Measurements from ENCODE around the gene IQGAP3.

Gene IQGAP3

DNA sequence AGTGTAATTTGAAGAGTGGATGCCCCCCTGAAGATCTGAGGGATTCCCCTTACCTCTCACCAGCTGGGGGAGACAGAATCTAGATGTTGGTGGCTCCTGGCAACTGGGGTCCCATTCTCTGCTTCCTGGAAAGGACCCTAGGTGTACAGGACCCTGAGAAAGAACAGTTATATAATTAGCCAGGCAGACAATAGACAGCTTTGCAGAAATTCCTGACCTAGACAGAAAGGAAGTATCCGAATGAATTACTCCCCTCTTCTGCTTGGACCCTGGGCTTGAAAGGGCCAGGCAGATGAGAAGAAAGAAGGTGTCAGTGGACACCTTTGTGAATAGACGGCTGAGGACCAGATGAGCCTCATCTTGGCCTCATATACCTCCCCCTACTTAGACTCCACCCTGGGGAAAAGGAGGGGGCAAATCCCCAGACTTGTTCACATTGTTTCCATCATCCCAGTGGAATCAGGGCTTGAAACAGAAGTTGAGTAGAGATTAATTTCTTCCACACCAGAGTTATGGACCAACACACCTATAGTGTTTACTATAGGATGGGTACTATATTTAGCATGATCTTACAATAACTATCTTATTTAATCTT, 1.8 kb upstream of the IQGAP3 start:
- DNase-seq (ENCODE audit: low spot score) = no peak
- TF ChIP-seq, protein P1, sequence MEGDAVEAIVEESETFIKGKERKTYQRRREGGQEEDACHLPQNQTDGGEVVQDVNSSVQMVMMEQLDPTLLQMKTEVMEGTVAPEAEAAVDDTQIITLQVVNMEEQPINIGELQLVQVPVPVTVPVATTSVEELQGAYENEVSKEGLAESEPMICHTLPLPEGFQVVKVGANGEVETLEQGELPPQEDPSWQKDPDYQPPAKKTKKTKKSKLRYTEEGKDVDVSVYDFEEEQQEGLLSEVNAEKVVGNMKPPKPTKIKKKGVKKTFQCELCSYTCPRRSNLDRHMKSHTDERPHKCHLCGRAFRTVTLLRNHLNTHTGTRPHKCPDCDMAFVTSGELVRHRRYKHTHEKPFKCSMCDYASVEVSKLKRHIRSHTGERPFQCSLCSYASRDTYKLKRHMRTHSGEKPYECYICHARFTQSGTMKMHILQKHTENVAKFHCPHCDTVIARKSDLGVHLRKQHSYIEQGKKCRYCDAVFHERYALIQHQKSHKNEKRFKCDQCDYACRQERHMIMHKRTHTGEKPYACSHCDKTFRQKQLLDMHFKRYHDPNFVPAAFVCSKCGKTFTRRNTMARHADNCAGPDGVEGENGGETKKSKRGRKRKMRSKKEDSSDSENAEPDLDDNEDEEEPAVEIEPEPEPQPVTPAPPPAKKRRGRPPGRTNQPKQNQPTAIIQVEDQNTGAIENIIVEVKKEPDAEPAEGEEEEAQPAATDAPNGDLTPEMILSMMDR (IDR thresholded peaks at IDR 0.05; ENCODE audit: extremely low read depth, insufficient read depth, missing control alignments) = no peak
- in situ Hi-C loops (cut with MboI; ENCODE audit: low pct_unique_long_range_greater_than_20kb, low sequenced_read_pairs, unreplicated experiment) = no loop called here

DNA sequence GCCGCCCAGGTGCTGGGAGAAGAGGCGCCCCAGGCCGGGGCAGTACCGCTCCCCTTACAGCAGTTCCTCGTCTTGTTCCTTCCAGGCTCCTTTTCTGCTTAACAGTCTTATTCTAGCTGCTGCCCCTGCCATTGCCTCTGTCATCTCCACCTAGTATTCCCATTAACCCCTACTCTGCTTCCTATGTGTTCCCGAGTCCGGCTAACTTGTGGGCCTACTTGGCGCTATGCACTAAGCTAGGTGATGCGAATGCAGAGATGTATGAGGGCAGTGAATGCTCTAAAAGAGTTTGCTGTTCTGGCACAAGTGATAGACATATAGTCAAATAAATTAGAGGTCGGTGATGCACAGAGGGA, 276 bp upstream of the IQGAP3 start:
- in situ Hi-C loops (cut with MboI; ENCODE audit: low pct_unique_long_range_greater_than_20kb, low sequenced_read_pairs, unreplicated experiment) = no loop called here
- TF ChIP-seq, protein P1 (IDR thresholded peaks at IDR 0.05; ENCODE audit: extremely low read depth, insufficient read depth, missing control alignments) = no peak
- no peak for DNase-seq (ENCODE audit: low spot score)

DNA sequence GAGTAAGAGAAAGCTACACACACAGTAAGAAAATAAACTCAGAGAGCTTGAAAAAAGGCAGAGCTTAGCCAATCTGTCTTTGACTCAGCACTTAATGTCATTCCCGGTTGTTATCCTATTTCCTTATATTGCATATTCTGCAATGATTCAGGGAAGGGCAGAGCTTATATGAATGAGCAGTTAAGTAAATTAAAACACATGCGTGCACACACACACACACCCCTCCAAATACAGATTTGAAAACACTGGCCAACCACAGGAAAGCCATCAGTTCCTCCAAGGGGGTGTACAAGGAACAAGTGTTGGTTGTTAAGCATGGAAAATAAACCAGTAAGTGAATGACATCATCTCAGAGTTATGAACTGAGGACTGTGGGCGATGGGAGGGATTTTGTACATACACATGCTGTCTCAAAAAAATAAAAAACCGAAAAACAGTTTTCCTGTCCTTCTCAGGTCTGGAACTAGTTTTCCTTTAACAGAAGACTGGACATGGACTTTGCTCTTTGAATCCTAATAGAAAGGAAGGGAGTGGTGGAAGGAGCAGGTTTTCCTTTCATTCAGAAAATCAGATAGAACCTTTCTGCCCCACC, 1.0 kb downstream of the IQGAP3 start:
- DNase-seq (ENCODE audit: low spot score) = no peak
- in situ Hi-C loops (cut with MboI; ENCODE audit: low pct_unique_long_range_greater_than_20kb, low sequenced_read_pairs, unreplicated experiment) = no loop called here

DNA sequence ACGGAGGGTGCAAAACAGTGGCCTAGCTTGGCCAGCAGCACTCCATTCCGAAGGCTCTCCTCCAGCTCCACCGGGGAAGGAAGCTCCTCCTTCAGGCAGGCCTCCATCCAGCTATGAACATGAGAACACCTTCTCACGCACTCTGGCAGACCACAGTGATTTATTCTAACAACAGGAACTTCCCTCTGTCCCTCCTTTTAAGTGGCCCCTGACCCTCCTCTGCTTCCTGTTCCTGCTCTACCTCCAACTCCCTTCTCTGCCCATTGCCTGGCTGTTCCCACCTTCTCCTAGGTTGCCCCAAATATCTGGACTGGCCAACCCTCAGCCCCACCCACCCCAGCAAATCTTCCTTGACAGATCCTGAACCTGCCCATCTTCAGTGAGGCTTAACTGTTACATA, 5.9 kb downstream of the IQGAP3 start:
- no peak for DNase-seq (ENCODE audit: low spot score)
- in situ Hi-C loops (cut with MboI; ENCODE audit: low pct_unique_long_range_greater_than_20kb, low sequenced_read_pairs, unreplicated experiment) = no loop called here
- TF ChIP-seq, protein P1 (IDR thresholded peaks at IDR 0.05; ENCODE audit: extremely low read depth, insufficient read depth, missing control alignments) = no peak

More for the DNA sequence above, 1.0 kb downstream of the IQGAP3 start:
- TF ChIP-seq, protein P1 (IDR thresholded peaks at IDR 0.05; ENCODE audit: extremely low read depth, insufficient read depth, missing control alignments) = no peak

DNA sequence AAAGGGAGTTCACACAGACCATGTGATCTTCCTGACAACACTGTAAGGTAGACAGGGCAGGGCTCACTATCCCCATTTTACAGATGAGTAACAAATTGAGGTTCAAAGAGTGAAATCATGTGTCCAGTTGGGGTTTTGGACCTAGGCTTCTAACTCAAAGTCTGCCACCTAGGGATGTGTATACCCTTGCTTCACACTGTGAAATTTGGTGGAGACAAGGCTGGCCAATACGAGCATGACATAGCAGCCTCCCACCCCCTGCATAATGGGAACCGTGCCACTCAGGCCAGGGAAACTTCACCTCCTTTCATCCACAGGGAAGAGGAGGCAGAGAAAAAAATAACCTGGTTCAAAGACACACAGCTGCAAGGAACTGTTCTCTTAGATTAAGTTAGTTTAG, 6.8 kb downstream of the IQGAP3 start:
- TF ChIP-seq, protein P1 (IDR thresholded peaks at IDR 0.05; ENCODE audit: extremely low read depth, insufficient read depth, missing control alignments) = no peak
- no peak for DNase-seq (ENCODE audit: low spot score)
- in situ Hi-C loops (cut with MboI; ENCODE audit: low pct_unique_long_range_greater_than_20kb, low sequenced_read_pairs, unreplicated experiment) = no loop called here

DNA sequence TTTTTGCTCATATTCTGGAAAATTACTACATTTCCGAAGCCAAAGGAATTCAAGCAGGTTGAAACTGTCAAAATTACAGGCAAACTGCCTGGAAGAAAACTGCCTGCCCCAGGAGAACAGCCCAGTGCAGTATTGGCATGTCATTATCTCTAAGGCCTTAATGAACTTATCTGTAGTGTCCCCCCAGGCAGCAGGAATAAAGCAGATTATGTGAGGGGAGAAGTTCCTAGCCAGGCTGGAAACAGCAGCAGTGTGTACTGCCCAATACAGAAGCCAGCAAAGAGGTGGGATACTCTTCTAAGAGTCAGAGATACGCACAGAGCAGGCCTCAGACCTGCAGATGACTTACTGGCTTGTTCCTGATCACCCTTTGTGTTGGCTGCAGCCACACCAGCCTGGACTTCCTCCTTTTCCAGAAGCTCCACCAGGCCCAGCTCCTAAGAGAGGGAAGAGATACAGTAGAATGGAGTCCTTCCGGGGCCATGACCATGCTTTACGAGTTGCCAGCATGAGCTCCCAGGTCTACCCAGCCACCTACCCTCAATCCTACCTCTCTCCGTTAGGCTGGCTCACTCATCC, 11.7 kb downstream of the IQGAP3 start:
- in situ Hi-C loops (cut with MboI; ENCODE audit: low pct_unique_long_range_greater_than_20kb, low sequenced_read_pairs, unreplicated experiment) = no loop called here
- TF ChIP-seq, protein P1 (IDR thresholded peaks at IDR 0.05; ENCODE audit: extremely low read depth, insufficient read depth, missing control alignments) = no peak
- DNase-seq (ENCODE audit: low spot score) = no peak

Data from GM13977 (cell line).